Astrocyte (in vitro differentiated cells and primary cell): ENCODE measurements around the gene MPRIP. TPM values are rescaled to one million over a fixed set of nuclear protein-coding genes. Genes with fewer than 3 reads are reported as not detected.

Source experiments
- DNase-seq: peaks from one replicate; pipeline ENCODE4 v3.0.0-alpha.2; 2010; ENCODE audit warnings: low read depth
- FAIRE-seq: peaks from 2 replicates; lab custom pipeline; 2011; peaks lifted over from hg19 to GRCh38; lab: Jason Lieb, UNC
- H2AFZ ChIP-seq: 2 replicates; pipeline ENCODE4 v1.6.0; 2012; ENCODE audit warnings: low read depth, low read length, inconsistent platforms
- H3K27ac ChIP-seq: 2 replicates; pipeline ENCODE4 v1.5.1; 2011; ENCODE audit warnings: low read depth, low read length, inconsistent platforms
- H3K27me3 ChIP-seq: 2 replicates; pipeline ENCODE4 v1.6.0; 2011; ENCODE audit warnings: low read length, inconsistent platforms; ENCODE audit not compliant: insufficient read depth
- H3K36me3 ChIP-seq: 2 replicates; pipeline ENCODE4 v1.5.1; 2011; ENCODE audit warnings: low read length, inconsistent platforms; ENCODE audit not compliant: insufficient read depth
- H3K4me1 ChIP-seq: 2 replicates; pipeline ENCODE4 v1.5.1; 2011; ENCODE audit warnings: low read length, inconsistent platforms; ENCODE audit not compliant: insufficient read depth
- H3K4me2 ChIP-seq: 2 replicates; pipeline ENCODE4 v1.6.0; 2012; ENCODE audit warnings: low read length, inconsistent platforms
- H3K4me3 ChIP-seq: 2 replicates; pipeline ENCODE4 v1.5.1; 2011; ENCODE audit warnings: low read depth, mild to moderate bottlenecking, low read length, inconsistent platforms; ENCODE audit not compliant: insufficient read depth
- H3K79me2 ChIP-seq: 2 replicates; pipeline ENCODE4 v1.6.0; 2012; ENCODE audit warnings: mild to moderate bottlenecking, low read length, inconsistent platforms; ENCODE audit not compliant: insufficient read depth
- H3K9ac ChIP-seq: 2 replicates; pipeline ENCODE4 v1.6.0; 2012; ENCODE audit warnings: mild to moderate bottlenecking, low read length, inconsistent platforms
- H3K9me3 ChIP-seq: 2 replicates; pipeline ENCODE4 v1.5.1; 2012; ENCODE audit warnings: low read depth, mild to moderate bottlenecking, low read length, inconsistent platforms; ENCODE audit not compliant: insufficient read depth
- H4K20me1 ChIP-seq: 2 replicates; pipeline ENCODE4 v1.6.0; 2012; ENCODE audit warnings: low read length, inconsistent platforms; ENCODE audit not compliant: insufficient read depth
- H3K27ac Mint-ChIP-seq: one replicate; pipeline ENCODE4 v1.8.0; 2021; ENCODE audit warnings: mild to moderate bottlenecking, mixed read lengths; ENCODE audit not compliant: unreplicated experiment
- H3K27me3 Mint-ChIP-seq: one replicate; pipeline ENCODE4 v1.8.0; 2021; ENCODE audit warnings: low read depth, mixed read lengths; ENCODE audit not compliant: unreplicated experiment
- H3K36me3 Mint-ChIP-seq: one replicate; pipeline ENCODE4 v1.8.0; 2021; ENCODE audit warnings: low read depth, mixed read lengths; ENCODE audit not compliant: unreplicated experiment
- H3K4me1 Mint-ChIP-seq: one replicate; pipeline ENCODE4 v1.8.0; 2021; ENCODE audit warnings: low read depth, mixed read lengths; ENCODE audit not compliant: unreplicated experiment
- H3K4me3 Mint-ChIP-seq: one replicate; pipeline ENCODE4 v1.8.0; 2021; ENCODE audit warnings: mild to moderate bottlenecking, moderate library complexity, mixed read lengths; ENCODE audit not compliant: unreplicated experiment
- H3K9me3 Mint-ChIP-seq: one replicate; pipeline ENCODE4 v1.8.0; 2021; ENCODE audit warnings: mild to moderate bottlenecking, mixed read lengths; ENCODE audit not compliant: unreplicated experiment
- EZH2 ChIP-seq: IDR thresholded peaks from 2 replicates; pipeline ENCODE4 v1.6.1; 2012; ENCODE audit warnings: mild to moderate bottlenecking, low read length, inconsistent platforms; ENCODE audit not compliant: insufficient read depth
- total RNA-seq: library from RNA; stranded (reverse); gene quantifications from 2 replicates; pipeline ENCODE4 v1.2.1, GENCODE V29; 2021
- TF ChIP-seq, protein P1 (sequence below): IDR thresholded peaks from 2 replicates; pipeline ENCODE4 v1.5.1; 2011; ENCODE audit warnings: low read depth, mild to moderate bottlenecking, inconsistent platforms, low read length, moderate library complexity; ENCODE audit not compliant: insufficient read depth

Gene MPRIP
- total RNA-seq, 1 donor from 2014 or later, result 176 TPM

DNA sequence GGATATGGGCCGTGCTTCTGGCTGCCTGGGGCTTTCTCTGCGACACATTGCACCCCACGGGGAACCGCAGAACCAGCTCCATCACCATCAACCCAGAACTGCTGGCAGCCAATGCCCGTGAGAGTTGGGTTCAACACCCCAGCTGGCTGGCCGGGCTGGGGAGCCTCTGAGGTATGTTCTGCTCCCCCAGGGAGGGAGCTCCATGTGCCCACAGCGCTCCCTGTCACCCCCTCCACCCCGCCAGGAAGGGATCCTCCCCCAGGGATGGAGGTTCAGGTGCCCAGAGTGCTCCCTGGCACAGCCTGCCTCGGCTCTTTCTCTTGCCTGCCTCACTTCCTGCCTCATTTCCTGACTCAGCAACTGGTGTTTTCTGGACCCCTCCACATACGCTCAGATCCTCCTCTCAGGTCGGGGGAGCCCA is 24.2 kb upstream of the MPRIP start:
- H3K36me3 ChIP-seq, result no peaks in the 10 kb centered on the region
- H3K4me2 ChIP-seq, result no peak overlapping the region
- no peaks in the 10 kb centered on the region for H3K9me3 Mint-ChIP-seq
- H3K79me2 ChIP-seq, result no peaks in the 10 kb centered on the region
- no peaks in the 10 kb centered on the region for H3K27me3 ChIP-seq
- H3K9me3 ChIP-seq, result no peaks in the 10 kb centered on the region
- H3K9ac ChIP-seq, result no peak overlapping the region
- peaks cover 5% of the 10 kb centered on the region for H3K4me1 Mint-ChIP-seq
- H3K27me3 Mint-ChIP-seq, result peaks cover 6% of the 10 kb centered on the region
- H3K4me3 ChIP-seq, result no peak overlapping the region
- no peaks in the 10 kb centered on the region for H3K36me3 Mint-ChIP-seq
- no peak overlapping the region for H3K27ac Mint-ChIP-seq
- H3K27ac ChIP-seq, result no peak overlapping the region
- H3K4me3 Mint-ChIP-seq, result no peak overlapping the region
- TF ChIP-seq, protein P1, sequence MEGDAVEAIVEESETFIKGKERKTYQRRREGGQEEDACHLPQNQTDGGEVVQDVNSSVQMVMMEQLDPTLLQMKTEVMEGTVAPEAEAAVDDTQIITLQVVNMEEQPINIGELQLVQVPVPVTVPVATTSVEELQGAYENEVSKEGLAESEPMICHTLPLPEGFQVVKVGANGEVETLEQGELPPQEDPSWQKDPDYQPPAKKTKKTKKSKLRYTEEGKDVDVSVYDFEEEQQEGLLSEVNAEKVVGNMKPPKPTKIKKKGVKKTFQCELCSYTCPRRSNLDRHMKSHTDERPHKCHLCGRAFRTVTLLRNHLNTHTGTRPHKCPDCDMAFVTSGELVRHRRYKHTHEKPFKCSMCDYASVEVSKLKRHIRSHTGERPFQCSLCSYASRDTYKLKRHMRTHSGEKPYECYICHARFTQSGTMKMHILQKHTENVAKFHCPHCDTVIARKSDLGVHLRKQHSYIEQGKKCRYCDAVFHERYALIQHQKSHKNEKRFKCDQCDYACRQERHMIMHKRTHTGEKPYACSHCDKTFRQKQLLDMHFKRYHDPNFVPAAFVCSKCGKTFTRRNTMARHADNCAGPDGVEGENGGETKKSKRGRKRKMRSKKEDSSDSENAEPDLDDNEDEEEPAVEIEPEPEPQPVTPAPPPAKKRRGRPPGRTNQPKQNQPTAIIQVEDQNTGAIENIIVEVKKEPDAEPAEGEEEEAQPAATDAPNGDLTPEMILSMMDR, result no peak
- no peak for TF ChIP-seq EZH2
- H2AFZ ChIP-seq, result no peak overlapping the region
- H4K20me1 ChIP-seq, result no peaks in the 10 kb centered on the region
- peaks cover 20% of the 10 kb centered on the region for H3K4me1 ChIP-seq
- DNase-seq (no peak), FAIRE-seq (no peak)

DNA sequence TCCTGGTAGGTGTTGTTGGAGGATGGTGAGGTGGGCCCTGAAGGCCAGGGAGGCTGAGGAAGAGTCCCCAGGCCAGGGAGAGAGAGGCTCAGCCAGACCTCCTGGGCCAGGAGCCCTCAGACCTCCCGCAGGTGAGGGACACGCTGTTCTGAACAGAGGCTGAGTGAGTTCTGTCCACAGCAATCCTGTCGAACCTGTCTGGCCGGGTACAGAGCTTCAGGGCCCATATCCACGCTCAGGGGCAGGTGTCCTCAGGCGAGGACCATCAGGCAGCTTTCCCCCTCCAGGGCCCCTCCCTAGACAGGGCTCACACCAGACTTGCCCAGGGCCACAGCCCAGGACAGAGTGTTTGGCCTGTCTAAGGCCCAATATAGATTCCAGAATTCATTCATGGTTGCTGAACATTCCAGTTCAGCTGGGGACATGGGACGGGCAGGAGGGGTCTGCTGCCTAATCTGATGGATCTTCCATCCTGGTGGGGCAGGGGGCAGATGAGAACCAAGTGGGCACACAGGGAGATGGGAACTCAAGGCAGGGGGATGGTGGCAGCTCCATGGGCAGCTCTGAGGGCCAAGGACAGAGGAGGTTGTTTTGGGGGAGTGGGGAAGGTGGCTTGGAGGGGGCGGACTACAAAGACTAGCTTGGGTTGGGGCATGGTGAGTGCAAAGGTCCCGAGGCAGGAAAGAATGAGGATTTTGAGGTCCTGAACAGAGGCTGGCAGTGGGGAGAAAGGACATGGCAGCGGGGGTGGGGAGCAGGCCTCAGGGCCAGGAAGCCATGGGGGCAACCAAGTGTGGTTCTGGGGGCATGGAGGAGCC is 23.4 kb upstream of the MPRIP start:
- Histone ChIP-seq H3K9ac (no peak overlapping the region), H3K36me3 (no peaks in the 10 kb centered on the region), H3K4me1 (peaks cover 20% of the 10 kb centered on the region), H3K79me2 (no peaks in the 10 kb centered on the region), H4K20me1 (no peaks in the 10 kb centered on the region), H3K9me3 (no peaks in the 10 kb centered on the region), H3K27me3 (no peaks in the 10 kb centered on the region), H3K4me3 (no peak overlapping the region), H3K27ac (no peak overlapping the region), H3K4me2 (no peak overlapping the region), H2AFZ (no peak overlapping the region)
- Mint-ChIP-seq H3K36me3 (no peaks in the 10 kb centered on the region), H3K4me3 (no peak overlapping the region), H3K9me3 (no peaks in the 10 kb centered on the region), H3K4me1 (peaks cover 5% of the 10 kb centered on the region), H3K27me3 (peaks cover 6% of the 10 kb centered on the region), H3K27ac (no peak overlapping the region)
- no peak for TF ChIP-seq EZH2
- TF ChIP-seq, protein P1, result no peak
- FAIRE-seq, result no peak
- no peak for DNase-seq

DNA sequence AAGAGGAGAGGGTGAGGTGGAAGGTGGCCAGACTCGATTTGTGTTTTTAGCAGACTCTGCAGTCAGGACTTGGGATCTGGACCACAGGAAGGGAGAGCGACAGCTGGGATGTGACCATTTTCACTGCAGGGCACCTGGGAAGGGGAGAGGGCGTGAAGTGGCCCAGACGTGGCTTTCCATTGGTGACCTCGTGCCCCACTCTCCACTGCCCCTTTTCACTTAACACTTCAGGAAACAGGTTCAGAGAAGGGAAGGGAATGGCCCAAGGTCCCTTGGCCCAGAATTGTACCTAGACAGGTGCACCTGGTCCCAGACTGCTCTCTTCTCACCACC is 22.9 kb upstream of the MPRIP start:
- Histone ChIP-seq H3K4me3 (no peak overlapping the region), H3K9ac (no peak overlapping the region), H3K4me2 (no peak overlapping the region), H3K27me3 (no peaks in the 10 kb centered on the region), H3K36me3 (no peaks in the 10 kb centered on the region), H3K79me2 (no peaks in the 10 kb centered on the region), H4K20me1 (no peaks in the 10 kb centered on the region), H3K27ac (no peak overlapping the region), H3K9me3 (no peaks in the 10 kb centered on the region), H2AFZ (no peak overlapping the region), H3K4me1 (peaks cover 17% of the 10 kb centered on the region)
- DNase-seq (no peak), FAIRE-seq (no peak)
- H3K4me3 Mint-ChIP-seq, result no peak overlapping the region
- H3K27me3 Mint-ChIP-seq, result peaks cover 3% of the 10 kb centered on the region
- H3K4me1 Mint-ChIP-seq, result peaks cover 5% of the 10 kb centered on the region
- no peaks in the 10 kb centered on the region for H3K9me3 Mint-ChIP-seq
- H3K27ac Mint-ChIP-seq, result no peak overlapping the region
- TF ChIP-seq EZH2, result no peak
- TF ChIP-seq, protein P1, result no peak
- H3K36me3 Mint-ChIP-seq, result no peaks in the 10 kb centered on the region
